ENCODE measurements around the gene MLLT1.

- TF ChIP-seq CTCF (conservative IDR thresholded peaks at IDR 0.05; ENCODE audit: low read depth, low read length) (no peak), EZH2 (IDR thresholded peaks at IDR 0.05; ENCODE audit: borderline replicate concordance, low read depth, low read length, poor library complexity, severe bottlenecking) (no peak)
These were observed 30.5 kb downstream of the MLLT1 start for GRCh38 chr19:6249296-6249695.
